ENCODE results near the gene QKI. TPM values are rescaled to one million over a fixed set of nuclear protein-coding genes. Genes with fewer than 3 reads are reported as not detected.

QKI gene
- total and polyA plus RNA-seq, 2 of the 8 experiments (the other 6 are each of a cell fraction or from before 2014, with no cell fraction given) = 181 to 183 TPM

- TF ChIP-seq KDM1A (IDR thresholded peaks at IDR 0.05; ENCODE audit: borderline replicate concordance, low read length) (no peak), BACH1 (IDR thresholded peaks at IDR 0.05; ENCODE audit: low read length) (no peak)
These were observed 157.2 kb downstream of the QKI start (continued) for GRCh38 chr6:163571730-163572129.
